IPS DF 6.9 (cell line): Measurements from ENCODE around the gene CLIC1.

Experiments used
- DNase-seq: peaks from one replicate; pipeline ENCODE4 v3.0.0-alpha.2; 2013; ENCODE audit warnings: low read depth, low spot score
- H3K27ac ChIP-seq: one replicate; pipeline ENCODE4 v1.5.1; 2013; ENCODE audit warnings: low read length, control low read depth
- H3K27me3 ChIP-seq: 2 replicates; pipeline ENCODE4 v1.6.1; 2013; ENCODE audit warnings: mild to moderate bottlenecking, low read length; ENCODE audit not compliant: control insufficient read depth, insufficient read depth
- H3K36me3 ChIP-seq: 2 replicates; pipeline ENCODE4 v1.6.1; 2013; ENCODE audit warnings: low read length; ENCODE audit not compliant: control insufficient read depth, insufficient read depth
- H3K4me1 ChIP-seq: 2 replicates; pipeline ENCODE4 v1.6.1; 2013; ENCODE audit warnings: low read length; ENCODE audit not compliant: control insufficient read depth, insufficient read depth
- H3K4me3 ChIP-seq: 2 replicates; pipeline ENCODE4 v1.5.1; 2013; ENCODE audit warnings: mild to moderate bottlenecking, low read length
- H3K9me3 ChIP-seq: 2 replicates; pipeline ENCODE4 v1.6.1; 2013; ENCODE audit warnings: low read length, inconsistent platforms; ENCODE audit not compliant: control insufficient read depth, insufficient read depth
- WGBS: extraction: QIAGEN DNeasy Blood & Tissue Kit; methylation state at CpG from one replicate; pipeline ENCODE4 v1.1.7; 2013; ENCODE audit warnings: mixed read lengths, missing lambda C conversion rate; ENCODE audit not compliant: insufficient read length, insufficient coverage; 5-methylcytosine and 5-hydroxymethylcytosine counted together

The CLIC1 gene

DNA sequence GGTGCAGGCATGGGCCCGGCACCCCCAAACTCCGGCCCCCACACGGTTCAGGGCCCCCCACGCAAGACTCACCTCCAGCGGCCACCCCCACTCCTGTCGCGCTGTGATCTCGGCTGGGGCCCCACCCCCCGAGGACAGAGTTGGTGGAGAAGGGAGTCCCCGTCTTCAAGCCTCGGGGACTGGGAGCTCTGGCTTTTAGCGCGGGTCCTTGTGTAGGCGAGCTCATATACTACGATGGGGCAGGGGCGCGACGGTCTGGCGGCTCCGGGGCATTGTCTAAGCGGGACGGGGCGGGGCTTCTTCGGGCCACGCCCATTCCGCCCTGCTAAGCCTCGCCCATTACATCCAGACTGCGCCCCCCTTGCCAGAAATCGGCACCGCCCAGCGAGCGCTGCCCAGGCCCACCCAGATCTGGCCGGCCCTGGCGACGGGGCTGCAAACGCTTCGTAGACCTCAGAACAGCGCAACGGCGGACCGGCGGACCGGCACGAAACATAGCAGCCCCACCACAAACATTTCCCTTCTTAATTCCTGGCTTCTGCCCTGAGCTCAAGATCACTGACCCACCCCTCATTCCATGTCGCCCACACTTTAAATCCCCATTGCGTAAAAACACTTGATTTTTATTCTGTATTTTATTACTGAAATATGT is 6.2 kb downstream of the CLIC1 start:
- Histone ChIP-seq H3K9me3 (no peaks in the 10 kb centered on the region), H3K4me1 (peaks cover 6% of the 10 kb centered on the region), H3K4me3 (peak overlapping the region; percentile 71), H3K36me3 (peaks cover 20% of the 10 kb centered on the region; the same call in 1 of the 2 replicates), H3K27me3 (no peaks in the 10 kb centered on the region), H3K27ac (no peak overlapping the region)
- no peak for DNase-seq
- WGBS = no CpG with 5 or more reads among the region's 46 CpGs

DNA sequence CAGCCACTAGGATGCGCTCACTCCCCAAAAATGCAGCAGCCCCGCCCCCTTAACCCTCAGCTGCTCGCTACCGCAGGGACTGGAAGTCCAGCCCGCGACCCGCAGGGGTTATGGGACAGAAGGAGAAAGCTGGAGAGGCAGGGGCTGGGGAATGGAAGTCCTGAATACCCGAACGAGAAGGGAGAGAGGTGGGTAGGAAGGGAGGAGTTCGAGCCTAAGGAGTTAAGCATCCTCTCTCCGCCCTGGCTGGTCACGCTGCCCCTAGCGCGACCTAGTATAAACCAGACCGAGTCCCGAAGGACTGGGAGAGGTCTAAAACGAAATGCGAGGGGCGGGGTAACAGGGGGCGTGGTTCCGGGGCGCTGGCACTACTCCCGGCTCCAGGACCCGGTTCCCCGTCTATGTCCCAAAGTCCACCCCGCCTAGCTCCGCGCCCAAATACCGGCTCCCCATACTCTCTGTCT is 6.8 kb downstream of the CLIC1 start:
- no peaks in the 10 kb centered on the region for H3K27me3 ChIP-seq
- H3K36me3 ChIP-seq = peaks cover 20% of the 10 kb centered on the region; the same call in 1 of the 2 replicates
- no peak for DNase-seq
- no peaks in the 10 kb centered on the region for H3K9me3 ChIP-seq
- no CpG with 5 or more reads among the region's 29 CpGs for WGBS
- peak overlapping the region; percentile 71 for H3K4me3 ChIP-seq
- no peak overlapping the region for H3K27ac ChIP-seq
- H3K4me1 ChIP-seq = peaks cover 6% of the 10 kb centered on the region

DNA sequence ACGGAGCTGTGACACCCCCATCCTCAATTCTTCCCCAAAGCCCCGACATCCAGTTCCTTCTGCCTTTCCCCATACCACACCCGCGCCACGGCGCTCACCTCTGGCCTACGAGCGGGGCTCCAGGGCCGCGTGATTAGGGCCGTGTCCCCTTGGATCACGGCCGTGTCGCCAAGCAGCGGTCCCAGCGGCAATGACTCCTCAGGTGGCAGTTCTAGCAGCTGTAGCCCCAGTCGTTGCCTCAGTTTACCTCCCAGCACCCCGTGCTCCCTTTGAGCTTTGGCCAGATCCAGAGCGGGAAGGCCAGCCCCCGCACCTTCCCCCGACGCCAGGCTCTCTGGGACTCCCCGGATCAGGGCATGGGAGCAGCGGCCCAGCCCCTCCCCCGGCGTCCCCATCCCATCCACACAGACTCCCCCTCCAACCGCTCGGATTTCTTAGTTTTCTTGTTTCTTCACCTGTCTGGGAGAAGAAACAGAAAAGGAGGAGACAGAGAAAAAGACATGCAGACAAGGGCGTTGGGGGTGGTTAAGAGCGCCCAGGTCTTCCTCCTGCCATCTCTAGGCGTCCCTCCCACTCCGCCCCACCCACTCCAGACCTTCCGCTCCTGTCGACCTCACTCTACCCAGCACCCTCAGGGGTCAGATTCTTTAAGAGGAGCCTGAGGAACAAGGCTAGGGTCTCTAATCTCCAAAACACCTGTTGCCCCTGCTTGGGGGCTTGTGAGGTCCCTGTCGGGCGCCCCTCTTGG is 7.4 kb downstream of the CLIC1 start, which contains the start of gene DDAH2:
Gene DDAH2 (minus strand): TSS at position 533 of the 748 bp plus-strand sequence. CDS start 138 bp downstream, at position 395.
- Histone ChIP-seq H3K36me3 (peaks cover 17% of the 10 kb centered on the region; the same call in 1 of the 2 replicates), H3K27ac (no peak within 1 kb of the TSS), H3K9me3 (no peaks in the 10 kb centered on the region), H3K4me3 (peak within 1 kb of the TSS; percentile 71), H3K4me1 (peaks cover 2% of the 10 kb centered on the region; the same call in 1 of the 2 replicates), H3K27me3 (no peaks in the 10 kb centered on the region)
- WGBS = no CpG with 5 or more reads among the region's 36 CpGs
- no peak for DNase-seq

DNA sequence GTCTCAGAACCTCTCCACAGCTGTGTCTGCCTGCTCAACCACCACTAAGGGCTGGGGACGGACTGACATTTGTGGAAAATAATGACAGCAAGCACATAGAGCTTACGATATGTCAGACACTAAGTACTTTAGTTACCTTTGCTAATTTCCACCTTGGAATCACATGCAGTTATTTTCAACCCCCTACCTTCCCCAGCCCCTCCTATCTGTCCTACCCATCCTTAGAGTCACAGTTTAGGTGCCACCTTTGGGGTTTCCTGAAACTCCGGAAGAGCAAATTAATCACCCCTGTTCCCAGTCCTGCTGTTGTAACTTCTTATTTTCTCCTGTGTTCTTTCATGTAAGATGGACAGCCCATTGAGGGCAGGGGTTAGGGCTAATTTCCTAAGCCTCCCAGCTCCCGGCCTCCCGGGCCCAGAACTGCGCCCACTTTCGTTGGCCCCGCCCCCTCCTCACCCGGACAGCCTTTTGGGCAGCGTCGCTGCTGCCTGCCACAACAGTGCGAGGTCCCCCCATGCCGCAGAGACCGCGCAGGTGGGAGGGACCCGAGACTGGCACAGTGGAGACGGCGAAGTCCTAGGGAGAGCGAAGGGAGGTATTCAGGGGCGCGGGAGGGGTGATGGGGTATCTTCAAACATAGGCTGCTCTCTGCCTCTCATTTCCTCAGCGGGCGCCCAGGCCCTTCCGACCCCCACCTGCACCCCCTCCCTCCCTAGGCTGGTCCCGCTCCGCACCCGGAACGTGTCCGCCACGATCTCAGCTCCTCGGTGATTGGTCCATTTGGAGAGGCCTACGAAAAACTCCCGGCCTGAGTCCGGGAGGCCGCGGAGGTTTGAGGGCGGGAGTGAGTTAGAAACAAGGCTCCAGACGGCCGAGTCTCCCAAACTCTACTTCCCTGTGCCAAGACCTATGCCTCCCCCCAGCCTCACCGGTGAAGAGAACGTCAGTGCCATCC is 8.3 kb downstream of the CLIC1 start:
- Histone ChIP-seq H3K4me3 (no peak overlapping the region), H3K4me1 (peaks cover 2% of the 10 kb centered on the region; the same call in 1 of the 2 replicates), H3K27me3 (no peaks in the 10 kb centered on the region), H3K27ac (no peak overlapping the region), H3K36me3 (peaks cover 13% of the 10 kb centered on the region; the same call in 1 of the 2 replicates), H3K9me3 (no peaks in the 10 kb centered on the region)
- DNase-seq = no peak
- no CpG with 5 or more reads among the region's 41 CpGs for WGBS

DNA sequence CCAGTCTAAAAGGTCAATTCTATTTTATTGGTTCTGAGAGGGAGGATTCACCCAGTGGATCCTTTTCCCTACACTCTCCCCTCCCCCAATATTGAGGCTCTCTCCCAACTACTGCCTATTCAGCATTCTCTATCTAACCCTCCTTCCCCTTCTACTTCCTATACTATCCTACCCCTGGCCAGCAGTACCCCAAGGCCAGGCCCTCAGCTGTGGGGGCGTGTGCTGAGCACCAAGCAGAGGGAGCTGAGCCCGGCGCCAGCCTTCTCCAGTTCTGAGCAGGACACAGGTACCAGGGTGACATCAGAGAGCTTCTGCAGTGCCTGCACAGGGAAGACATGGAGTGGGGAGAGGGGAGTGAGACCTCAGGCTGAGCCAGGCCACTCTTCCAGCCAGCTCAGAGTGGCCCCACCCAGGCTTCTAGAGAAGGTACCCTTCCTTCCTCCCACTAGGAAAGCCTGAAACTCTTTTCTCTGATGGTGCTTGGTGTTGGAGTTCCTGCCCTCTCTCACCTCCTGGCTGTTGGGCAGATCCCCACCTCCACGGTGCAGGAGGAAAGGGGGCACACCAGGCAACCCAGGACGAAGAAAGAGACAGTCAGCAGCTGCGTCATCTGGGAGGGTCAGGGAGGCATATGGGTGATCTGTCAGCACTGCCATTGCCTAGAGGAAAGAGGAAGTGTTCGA is 9.2 kb downstream of the CLIC1 start:
- peaks cover 13% of the 10 kb centered on the region; the same call in 1 of the 2 replicates for H3K36me3 ChIP-seq
- no peak overlapping the region for H3K27ac ChIP-seq
- H3K9me3 ChIP-seq = no peaks in the 10 kb centered on the region
- WGBS = no CpG with 5 or more reads among the region's 7 CpGs
- no peak for DNase-seq
- no peak overlapping the region for H3K4me3 ChIP-seq
- peaks cover 2% of the 10 kb centered on the region; the same call in 1 of the 2 replicates for H3K4me1 ChIP-seq
- H3K27me3 ChIP-seq = no peaks in the 10 kb centered on the region

DNA sequence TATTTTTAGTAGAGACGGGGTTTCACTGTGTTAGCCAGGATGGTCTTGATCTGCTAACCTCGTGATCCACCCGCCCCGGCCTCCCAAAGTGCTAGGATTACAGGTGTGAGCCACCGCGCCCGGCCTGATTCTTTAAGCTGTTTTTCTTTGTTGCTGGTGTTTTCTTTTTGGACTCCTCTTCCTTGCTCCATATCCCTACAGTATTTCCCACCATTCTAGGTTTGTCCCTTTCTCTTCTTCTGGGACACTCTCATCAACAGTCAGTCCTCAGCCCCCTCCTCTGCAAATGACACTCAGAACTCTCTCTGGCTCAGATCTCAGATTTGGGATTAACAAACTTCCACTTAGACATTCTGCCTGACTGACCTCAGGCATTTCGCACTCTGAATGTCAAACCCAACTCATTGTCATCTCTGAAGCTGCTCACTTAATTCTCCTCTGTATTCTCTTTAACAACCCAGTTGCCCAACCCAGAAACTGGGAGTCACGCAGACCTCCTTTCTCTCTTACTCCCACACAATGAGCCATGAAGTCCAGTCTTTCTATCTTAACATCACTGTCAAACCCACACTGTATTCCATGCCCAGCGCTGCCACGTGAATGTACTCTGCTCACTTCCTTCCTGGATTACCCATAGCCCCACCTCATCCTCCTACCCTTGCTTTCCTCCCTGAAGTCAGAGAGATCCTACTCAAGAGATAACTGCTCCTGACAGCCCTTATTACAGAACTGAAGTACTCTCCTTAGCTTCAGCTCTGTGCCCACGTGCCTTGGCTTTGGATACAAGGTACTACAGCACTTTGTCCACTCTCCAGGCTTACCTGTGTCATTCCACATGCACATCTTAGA is 10.6 kb downstream of the CLIC1 start:
- Histone ChIP-seq H3K9me3 (no peaks in the 10 kb centered on the region), H3K36me3 (peaks cover 6% of the 10 kb centered on the region; the same call in 1 of the 2 replicates), H3K4me1 (peaks cover 2% of the 10 kb centered on the region; the same call in 1 of the 2 replicates), H3K27me3 (no peaks in the 10 kb centered on the region), H3K4me3 (no peak overlapping the region), H3K27ac (no peak overlapping the region)
- WGBS = no CpG with 5 or more reads among the region's 12 CpGs
- DNase-seq = no peak

DNA sequence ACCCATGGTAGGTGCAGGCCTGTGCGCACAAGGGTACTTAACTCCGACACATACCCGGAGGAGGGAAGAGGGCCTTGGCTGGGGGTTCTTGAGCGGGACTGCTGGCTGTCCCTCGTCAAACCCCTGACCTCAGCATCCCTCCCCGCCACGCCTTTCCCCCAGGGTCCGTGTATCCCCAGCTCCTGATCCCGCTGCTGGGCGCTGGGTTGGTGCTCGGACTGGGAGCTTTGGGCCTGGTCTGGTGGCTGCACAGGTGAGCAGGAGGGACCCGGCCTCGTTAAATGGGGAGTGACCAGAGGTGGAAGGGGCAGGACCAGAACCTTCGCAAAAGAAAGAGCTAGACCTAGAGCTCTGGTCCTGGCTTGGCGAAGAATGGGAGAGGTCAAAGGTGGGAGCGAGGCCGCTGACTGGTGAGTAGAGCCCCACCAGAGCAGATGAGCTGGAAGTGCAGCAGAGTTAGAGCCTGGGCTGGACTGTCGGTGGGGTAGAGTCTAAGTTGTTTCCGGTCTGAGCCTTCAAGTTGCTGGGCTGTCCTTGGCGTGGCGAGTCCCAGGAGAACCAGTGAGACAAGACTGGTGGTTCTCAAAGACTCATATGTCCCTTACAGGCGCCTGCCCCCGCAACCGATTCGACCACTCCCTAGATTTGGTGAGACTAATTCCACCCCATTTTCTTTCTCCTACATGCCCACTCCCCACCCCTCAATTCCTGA is 12.2 kb downstream of the CLIC1 start:
- H3K4me3 ChIP-seq = no peak overlapping the region
- WGBS = no CpG with 5 or more reads among the region's 25 CpGs
- H3K27ac ChIP-seq = no peak overlapping the region
- H3K9me3 ChIP-seq = no peaks in the 10 kb centered on the region
- peaks cover 6% of the 10 kb centered on the region; the same call in 1 of the 2 replicates for H3K36me3 ChIP-seq
- no peaks in the 10 kb centered on the region for H3K27me3 ChIP-seq
- no peak for DNase-seq
- peaks cover 2% of the 10 kb centered on the region; the same call in 1 of the 2 replicates for H3K4me1 ChIP-seq

DNA sequence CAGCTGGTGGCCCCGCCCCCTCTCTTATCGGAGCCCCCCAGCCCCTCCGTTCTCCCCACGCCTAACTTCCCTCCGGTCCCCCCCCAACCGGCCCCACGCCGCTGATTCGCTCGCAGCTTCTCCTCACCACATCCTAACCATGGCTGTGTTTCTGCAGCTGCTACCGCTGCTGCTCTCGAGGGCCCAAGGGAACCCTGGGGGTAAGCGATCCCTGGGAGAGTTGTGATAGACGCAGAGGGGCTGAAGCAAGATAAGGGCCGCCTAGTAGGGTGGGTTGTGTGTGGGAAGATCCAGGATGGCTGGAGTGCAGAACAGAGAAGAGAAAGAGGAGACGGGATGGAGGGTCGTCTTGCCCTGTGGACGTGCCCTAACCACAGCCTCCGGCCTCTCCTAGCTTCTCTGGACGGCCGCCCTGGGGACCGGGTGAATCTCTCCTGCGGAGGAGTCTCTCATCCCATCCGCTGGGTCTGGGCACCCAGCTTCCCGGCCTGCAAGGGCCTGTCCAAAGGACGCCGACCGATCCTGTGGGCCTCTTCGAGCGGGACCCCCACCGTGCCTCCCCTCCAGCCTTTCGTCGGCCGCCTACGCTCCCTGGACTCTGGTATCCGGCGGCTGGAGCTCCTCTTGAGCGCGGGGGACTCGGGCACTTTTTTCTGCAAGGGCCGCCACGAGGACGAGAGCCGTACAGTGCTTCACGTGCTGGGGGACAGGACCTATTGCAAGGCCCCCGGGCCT is 12.9 kb downstream of the CLIC1 start, which contains the start of gene MPIG6B:
Gene MPIG6B (plus strand): TSS at position 129 of the 735 bp plus-strand sequence. CDS start 11 bp downstream, at position 140.
- Histone ChIP-seq H3K9me3 (no peaks in the 10 kb centered on the region), H3K27me3 (no peaks in the 10 kb centered on the region), H3K4me1 (peaks cover 4% of the 10 kb centered on the region; the same call in 1 of the 2 replicates), H3K4me3 (no peak within 1 kb of the TSS), H3K36me3 (peaks cover 6% of the 10 kb centered on the region; the same call in 1 of the 2 replicates), H3K27ac (no peak within 1 kb of the TSS)
- WGBS = no CpG with 5 or more reads among the region's 46 CpGs
- DNase-seq = no peak
